GM23338 (cell line): ENCODE results near the gene SOAT2. TPM values are rescaled to one million over a fixed set of nuclear protein-coding genes. Genes with fewer than 3 reads are reported as not detected.

Experiments used
- ATAC-seq: fragments of 200-7000 bp; cut with Tn5 transposase; 3 replicates; pipeline ENCODE4 v1.9.1; 2020
- DNase-seq: peaks from one replicate; pipeline ENCODE4 v3.0.0-alpha.2; 2015; ENCODE audit warnings: low spot score
- H2AFZ ChIP-seq: fragments of 200-600 bp; sonication (generic); 2 replicates; pipeline ENCODE4 v1.8.0; 2016; ENCODE audit warnings: antibody characterized with exemption, mild to moderate bottlenecking, moderate library complexity
- H3F3A ChIP-seq: fragments of 200-600 bp; sonication (generic); replicated peaks from 2 replicates; pipeline ENCODE4 v1.8.0; 2017; ENCODE audit warnings: antibody characterized with exemption, mixed run types, low read depth
- H3K27ac ChIP-seq: fragments of 200-600 bp; sonication (generic); 2 replicates; pipeline ENCODE4 v1.6.1; 2016; ENCODE audit warnings: low read depth
- H3K27me3 ChIP-seq: fragments of 200-600 bp; sonication (generic); 2 replicates; pipeline ENCODE4 v1.8.0; 2016; ENCODE audit warnings: mild to moderate bottlenecking, mixed run types, moderate library complexity; ENCODE audit not compliant: insufficient read depth
- H3K36me3 ChIP-seq: fragments of 200-600 bp; sonication (generic); 2 replicates; pipeline ENCODE4 v1.8.0; 2016; ENCODE audit warnings: mild to moderate bottlenecking; ENCODE audit not compliant: insufficient read depth
- H3K4me1 ChIP-seq: fragments of 200-600 bp; sonication (generic); 2 replicates; pipeline ENCODE4 v1.8.0; 2016; ENCODE audit warnings: mild to moderate bottlenecking, moderate library complexity; ENCODE audit not compliant: insufficient read depth
- H3K4me2 ChIP-seq: fragments of 200-600 bp; sonication (generic); 2 replicates; pipeline ENCODE4 v1.7.1; 2017; ENCODE audit warnings: mixed run types
- H3K4me3 ChIP-seq: fragments of 200-600 bp; sonication (generic); 2 replicates; pipeline ENCODE4 v1.6.1; 2016; ENCODE audit warnings: mixed run types
- H3K79me2 ChIP-seq: fragments of 200-600 bp; sonication (generic); replicated peaks from 2 replicates; pipeline ENCODE4 v1.8.0; 2017; ENCODE audit warnings: mild to moderate bottlenecking; ENCODE audit not compliant: insufficient read depth
- H3K9me2 ChIP-seq: fragments of 200-600 bp; sonication (generic); 2 replicates; pipeline ENCODE4 v1.8.0; 2017; ENCODE audit not compliant: insufficient read depth
- H4K20me1 ChIP-seq: fragments of 200-600 bp; sonication (generic); replicated peaks from 2 replicates; pipeline ENCODE4 v1.8.0; 2017; ENCODE audit warnings: mild to moderate bottlenecking; ENCODE audit not compliant: insufficient read depth
- H3K27ac Mint-ChIP-seq: 2 replicates; pipeline ENCODE4 v1.8.0; 2020; ENCODE audit warnings: inconsistent platforms, mild to moderate bottlenecking, moderate library complexity, mixed read lengths
- H3K27me3 Mint-ChIP-seq: 3 replicates; pipeline ENCODE4 v1.8.0; 2022; ENCODE audit warnings: low read depth, mild to moderate bottlenecking, moderate library complexity, mixed read lengths, inconsistent platforms; ENCODE audit not compliant: insufficient read depth, poor library complexity
- H3K36me3 Mint-ChIP-seq: 3 replicates; pipeline ENCODE4 v1.8.0; 2021; ENCODE audit warnings: low read depth, mild to moderate bottlenecking, inconsistent platforms, moderate library complexity, mixed read lengths
- H3K4me1 Mint-ChIP-seq: 3 replicates; pipeline ENCODE4 v1.8.0; 2020; ENCODE audit warnings: mild to moderate bottlenecking, inconsistent platforms, mixed read lengths
- H3K4me3 Mint-ChIP-seq: 3 replicates; pipeline ENCODE4 v1.8.0; 2021; ENCODE audit warnings: moderate library complexity, mild to moderate bottlenecking, inconsistent platforms, mixed read lengths
- H3K9me3 Mint-ChIP-seq: 3 replicates; pipeline ENCODE4 v1.8.0; 2020; ENCODE audit warnings: moderate library complexity, mild to moderate bottlenecking, inconsistent platforms, mixed read lengths
- CREB1 ChIP-seq: fragments of 250-450 bp; sonication (Bioruptor Pico); IDR thresholded peaks from 2 replicates; pipeline ENCODE4 v1.5.0; 2020; ENCODE audit warnings: low read depth, mild to moderate bottlenecking, moderate library complexity
- EZH2 ChIP-seq: fragments of 200-600 bp; sonication (generic); IDR thresholded peaks from one replicate; pipeline ENCODE4 v1.8.0; 2017; ENCODE audit warnings: antibody characterized with exemption, mild to moderate bottlenecking, low read depth; ENCODE audit not compliant: unreplicated experiment
- EZH2phosphoT487 ChIP-seq: fragments of 200-600 bp; sonication (generic); IDR thresholded peaks from one replicate; pipeline ENCODE4 v1.8.1; 2018; ENCODE audit warnings: antibody characterized with exemption; ENCODE audit not compliant: unreplicated experiment
- JUNB ChIP-seq: IDR thresholded peaks from one replicate; pipeline ENCODE4 v1.6.1; 2016; ENCODE audit warnings: antibody characterized with exemption; ENCODE audit not compliant: unreplicated experiment
- NANOG ChIP-seq: IDR thresholded peaks from 2 replicates; pipeline ENCODE4 v1.6.1; 2016; ENCODE audit warnings: antibody characterized with exemption, borderline replicate concordance
- POLR2AphosphoS5 ChIP-seq: IDR thresholded peaks from 2 replicates; pipeline ENCODE4 v1.6.1; 2016; ENCODE audit warnings: antibody characterized with exemption, low read depth
- STAT1 ChIP-seq: IDR thresholded peaks from one replicate; pipeline ENCODE4 v1.6.1; 2016; ENCODE audit warnings: antibody characterized with exemption; ENCODE audit not compliant: unreplicated experiment
- ZNF114 ChIP-seq: fragments of 250-450 bp; sonication (Bioruptor Pico); IDR thresholded peaks from 2 replicates; pipeline ENCODE4 v1.5.0; 2020; ENCODE audit warnings: mild to moderate bottlenecking, moderate library complexity
- ZNF331 ChIP-seq: fragments of 250-450 bp; sonication (Bioruptor Pico); IDR thresholded peaks from 2 replicates; pipeline ENCODE4 v1.5.0; 2020; ENCODE audit warnings: low read depth, mild to moderate bottlenecking, moderate library complexity
- polyA plus RNA-seq: library from polyadenylated mRNA; unstranded; fragments of >200 nt; fragmentation: Nextera tagmentation; extraction: Ambion mirVana; gene quantifications from 2 replicates; pipeline ENCODE4 v1.2.1, GENCODE V29; 2016
- total RNA-seq: library from RNA; depleted of rRNA; stranded (reverse); fragments of >200 nt; shearing (Covaris generic); gene quantifications from 2 replicates; pipeline ENCODE4 v1.2.3, GENCODE V29; 2014
- TF ChIP-seq, protein P1 (sequence below): fragments of 250-450 bp; sonication (Bioruptor Pico); IDR thresholded peaks from 2 replicates; pipeline ENCODE4 v1.5.0; 2020; ENCODE audit warnings: mild to moderate bottlenecking, moderate library complexity
- TF ChIP-seq, protein P2 (sequence below): IDR thresholded peaks from 2 replicates; pipeline ENCODE4 v1.6.1; 2016; ENCODE audit warnings: antibody characterized with exemption
- TF ChIP-seq, protein P3 (sequence below): IDR thresholded peaks from one replicate; pipeline ENCODE4 v1.6.1; 2018; ENCODE audit warnings: antibody characterized with exemption; ENCODE audit not compliant: unreplicated experiment
- TF ChIP-seq, protein P4 (sequence below), 2 experiments: fragments of 200-600 bp in 1 of 2; sonication (generic) in 1 of 2; conservative IDR thresholded peaks; 2 replicates each; pipeline versions ENCODE4 v1.5.1 to v1.6.1; 2016 to 2017; ENCODE audit warnings: antibody characterized with exemption in 2 of 2, low read depth in 2 of 2, mild to moderate bottlenecking in 2 of 2, moderate library complexity in 1 of 2

The SOAT2 gene
- total and polyA plus RNA-seq, 2 experiments from 2014 or later, result not detected

DNA sequence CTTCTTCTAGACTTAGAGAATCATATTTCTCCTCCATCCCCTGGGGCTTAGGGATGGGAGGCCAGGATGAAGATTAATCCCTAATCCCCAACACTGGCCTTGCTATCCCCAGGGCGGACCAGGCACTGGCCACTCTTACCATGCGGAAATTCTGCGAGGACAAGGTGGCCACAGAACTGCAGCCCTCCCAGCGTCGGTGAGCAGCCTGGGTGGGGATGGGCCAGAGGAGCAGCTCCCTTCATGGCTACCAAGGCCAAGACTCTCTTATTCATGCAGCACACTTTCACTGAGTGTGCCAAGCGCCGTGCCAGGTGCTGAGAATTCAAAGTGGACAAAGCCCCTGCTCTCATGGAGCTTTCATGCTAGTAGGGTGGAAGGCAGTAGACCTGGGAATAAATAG, 46.4 kb upstream of the SOAT2 start:
- Histone ChIP-seq H2AFZ (no peak overlapping the region), H4K20me1 (peaks cover 4% of the 10 kb centered on the region), H3K27ac (no peak overlapping the region), H3K4me1 (peaks cover 12% of the 10 kb centered on the region; the same call in 1 of the 2 replicates), H3K36me3 (no peaks in the 10 kb centered on the region), H3K4me2 (no peak overlapping the region), H3K4me3 (no peak overlapping the region), H3K27me3 (peaks cover 17% of the 10 kb centered on the region; the same call in 1 of the 2 replicates), H3K9me2 (no peaks in the 10 kb centered on the region), H3K79me2 (0 out of 2 replicates have a peak, but pooled peaks cover 2% of the 10 kb centered on the region), H3F3A (0 out of 2 replicates have a peak, but pooled peaks cover 9% of the 10 kb centered on the region)
- Mint-ChIP-seq H3K9me3 (no peaks in the 10 kb centered on the region; the same call in 2 of the 3 replicates), H3K4me1 (peaks cover 15% of the 10 kb centered on the region), H3K36me3 (peaks cover 7% of the 10 kb centered on the region), H3K4me3 (no peak overlapping the region; the same call in 2 of the 3 replicates), H3K27ac (no peak overlapping the region), H3K27me3 (peaks cover 18% of the 10 kb centered on the region)
- no peak for TF ChIP-seq EZH2phosphoT487
- no peak for TF ChIP-seq NANOG
- no peak for TF ChIP-seq EZH2
- TF ChIP-seq, protein P1, sequence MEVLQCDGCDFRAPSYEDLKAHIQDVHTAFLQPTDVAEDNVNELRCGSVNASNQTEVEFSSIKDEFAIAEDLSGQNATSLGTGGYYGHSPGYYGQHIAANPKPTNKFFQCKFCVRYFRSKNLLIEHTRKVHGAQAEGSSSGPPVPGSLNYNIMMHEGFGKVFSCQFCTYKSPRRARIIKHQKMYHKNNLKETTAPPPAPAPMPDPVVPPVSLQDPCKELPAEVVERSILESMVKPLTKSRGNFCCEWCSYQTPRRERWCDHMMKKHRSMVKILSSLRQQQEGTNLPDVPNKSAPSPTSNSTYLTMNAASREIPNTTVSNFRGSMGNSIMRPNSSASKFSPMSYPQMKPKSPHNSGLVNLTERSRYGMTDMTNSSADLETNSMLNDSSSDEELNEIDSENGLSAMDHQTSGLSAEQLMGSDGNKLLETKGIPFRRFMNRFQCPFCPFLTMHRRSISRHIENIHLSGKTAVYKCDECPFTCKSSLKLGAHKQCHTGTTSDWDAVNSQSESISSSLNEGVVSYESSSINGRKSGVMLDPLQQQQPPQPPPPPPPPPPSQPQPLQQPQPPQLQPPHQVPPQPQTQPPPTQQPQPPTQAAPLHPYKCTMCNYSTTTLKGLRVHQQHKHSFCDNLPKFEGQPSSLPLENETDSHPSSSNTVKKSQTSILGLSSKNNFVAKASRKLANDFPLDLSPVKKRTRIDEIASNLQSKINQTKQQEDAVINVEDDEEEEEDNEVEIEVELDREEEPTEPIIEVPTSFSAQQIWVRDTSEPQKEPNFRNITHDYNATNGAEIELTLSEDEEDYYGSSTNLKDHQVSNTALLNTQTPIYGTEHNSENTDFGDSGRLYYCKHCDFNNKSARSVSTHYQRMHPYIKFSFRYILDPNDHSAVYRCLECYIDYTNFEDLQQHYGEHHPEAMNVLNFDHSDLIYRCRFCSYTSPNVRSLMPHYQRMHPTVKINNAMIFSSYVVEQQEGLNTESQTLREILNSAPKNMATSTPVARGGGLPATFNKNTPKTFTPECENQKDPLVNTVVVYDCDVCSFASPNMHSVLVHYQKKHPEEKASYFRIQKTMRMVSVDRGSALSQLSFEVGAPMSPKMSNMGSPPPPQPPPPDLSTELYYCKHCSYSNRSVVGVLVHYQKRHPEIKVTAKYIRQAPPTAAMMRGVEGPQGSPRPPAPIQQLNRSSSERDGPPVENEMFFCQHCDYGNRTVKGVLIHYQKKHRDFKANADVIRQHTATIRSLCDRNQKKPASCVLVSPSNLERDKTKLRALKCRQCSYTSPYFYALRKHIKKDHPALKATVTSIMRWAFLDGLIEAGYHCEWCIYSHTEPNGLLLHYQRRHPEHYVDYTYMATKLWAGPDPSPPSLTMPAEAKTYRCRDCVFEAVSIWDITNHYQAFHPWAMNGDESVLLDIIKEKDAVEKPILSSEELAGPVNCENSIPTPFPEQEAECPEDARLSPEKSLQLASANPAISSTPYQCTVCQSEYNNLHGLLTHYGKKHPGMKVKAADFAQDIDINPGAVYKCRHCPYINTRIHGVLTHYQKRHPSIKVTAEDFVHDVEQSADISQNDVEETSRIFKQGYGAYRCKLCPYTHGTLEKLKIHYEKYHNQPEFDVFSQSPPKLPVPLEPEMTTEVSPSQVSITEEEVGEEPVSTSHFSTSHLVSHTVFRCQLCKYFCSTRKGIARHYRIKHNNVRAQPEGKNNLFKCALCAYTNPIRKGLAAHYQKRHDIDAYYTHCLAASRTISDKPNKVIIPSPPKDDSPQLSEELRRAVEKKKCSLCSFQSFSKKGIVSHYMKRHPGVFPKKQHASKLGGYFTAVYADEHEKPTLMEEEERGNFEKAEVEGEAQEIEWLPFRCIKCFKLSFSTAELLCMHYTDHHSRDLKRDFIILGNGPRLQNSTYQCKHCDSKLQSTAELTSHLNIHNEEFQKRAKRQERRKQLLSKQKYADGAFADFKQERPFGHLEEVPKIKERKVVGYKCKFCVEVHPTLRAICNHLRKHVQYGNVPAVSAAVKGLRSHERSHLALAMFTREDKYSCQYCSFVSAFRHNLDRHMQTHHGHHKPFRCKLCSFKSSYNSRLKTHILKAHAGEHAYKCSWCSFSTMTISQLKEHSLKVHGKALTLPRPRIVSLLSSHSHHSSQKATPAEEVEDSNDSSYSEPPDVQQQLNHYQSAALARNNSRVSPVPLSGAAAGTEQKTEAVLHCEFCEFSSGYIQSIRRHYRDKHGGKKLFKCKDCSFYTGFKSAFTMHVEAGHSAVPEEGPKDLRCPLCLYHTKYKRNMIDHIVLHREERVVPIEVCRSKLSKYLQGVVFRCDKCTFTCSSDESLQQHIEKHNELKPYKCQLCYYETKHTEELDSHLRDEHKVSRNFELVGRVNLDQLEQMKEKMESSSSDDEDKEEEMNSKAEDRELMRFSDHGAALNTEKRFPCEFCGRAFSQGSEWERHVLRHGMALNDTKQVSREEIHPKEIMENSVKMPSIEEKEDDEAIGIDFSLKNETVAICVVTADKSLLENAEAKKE (CRISPR knock-in tag), result no peak
- no peak for TF ChIP-seq CREB1 (CRISPR knock-in tag)
- no peak for TF ChIP-seq ZNF114 (CRISPR knock-in tag)
- no peak for TF ChIP-seq STAT1
- TF ChIP-seq ZNF331 (CRISPR knock-in tag), result no peak
- TF ChIP-seq, protein P2, sequence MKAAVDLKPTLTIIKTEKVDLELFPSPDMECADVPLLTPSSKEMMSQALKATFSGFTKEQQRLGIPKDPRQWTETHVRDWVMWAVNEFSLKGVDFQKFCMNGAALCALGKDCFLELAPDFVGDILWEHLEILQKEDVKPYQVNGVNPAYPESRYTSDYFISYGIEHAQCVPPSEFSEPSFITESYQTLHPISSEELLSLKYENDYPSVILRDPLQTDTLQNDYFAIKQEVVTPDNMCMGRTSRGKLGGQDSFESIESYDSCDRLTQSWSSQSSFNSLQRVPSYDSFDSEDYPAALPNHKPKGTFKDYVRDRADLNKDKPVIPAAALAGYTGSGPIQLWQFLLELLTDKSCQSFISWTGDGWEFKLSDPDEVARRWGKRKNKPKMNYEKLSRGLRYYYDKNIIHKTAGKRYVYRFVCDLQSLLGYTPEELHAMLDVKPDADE, result no peak
- no peak for TF ChIP-seq POLR2AphosphoS5
- TF ChIP-seq, protein P3, sequence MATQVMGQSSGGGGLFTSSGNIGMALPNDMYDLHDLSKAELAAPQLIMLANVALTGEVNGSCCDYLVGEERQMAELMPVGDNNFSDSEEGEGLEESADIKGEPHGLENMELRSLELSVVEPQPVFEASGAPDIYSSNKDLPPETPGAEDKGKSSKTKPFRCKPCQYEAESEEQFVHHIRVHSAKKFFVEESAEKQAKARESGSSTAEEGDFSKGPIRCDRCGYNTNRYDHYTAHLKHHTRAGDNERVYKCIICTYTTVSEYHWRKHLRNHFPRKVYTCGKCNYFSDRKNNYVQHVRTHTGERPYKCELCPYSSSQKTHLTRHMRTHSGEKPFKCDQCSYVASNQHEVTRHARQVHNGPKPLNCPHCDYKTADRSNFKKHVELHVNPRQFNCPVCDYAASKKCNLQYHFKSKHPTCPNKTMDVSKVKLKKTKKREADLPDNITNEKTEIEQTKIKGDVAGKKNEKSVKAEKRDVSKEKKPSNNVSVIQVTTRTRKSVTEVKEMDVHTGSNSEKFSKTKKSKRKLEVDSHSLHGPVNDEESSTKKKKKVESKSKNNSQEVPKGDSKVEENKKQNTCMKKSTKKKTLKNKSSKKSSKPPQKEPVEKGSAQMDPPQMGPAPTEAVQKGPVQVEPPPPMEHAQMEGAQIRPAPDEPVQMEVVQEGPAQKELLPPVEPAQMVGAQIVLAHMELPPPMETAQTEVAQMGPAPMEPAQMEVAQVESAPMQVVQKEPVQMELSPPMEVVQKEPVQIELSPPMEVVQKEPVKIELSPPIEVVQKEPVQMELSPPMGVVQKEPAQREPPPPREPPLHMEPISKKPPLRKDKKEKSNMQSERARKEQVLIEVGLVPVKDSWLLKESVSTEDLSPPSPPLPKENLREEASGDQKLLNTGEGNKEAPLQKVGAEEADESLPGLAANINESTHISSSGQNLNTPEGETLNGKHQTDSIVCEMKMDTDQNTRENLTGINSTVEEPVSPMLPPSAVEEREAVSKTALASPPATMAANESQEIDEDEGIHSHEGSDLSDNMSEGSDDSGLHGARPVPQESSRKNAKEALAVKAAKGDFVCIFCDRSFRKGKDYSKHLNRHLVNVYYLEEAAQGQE, result no peak
- no peak for TF ChIP-seq JUNB
- TF ChIP-seq, protein P4, sequence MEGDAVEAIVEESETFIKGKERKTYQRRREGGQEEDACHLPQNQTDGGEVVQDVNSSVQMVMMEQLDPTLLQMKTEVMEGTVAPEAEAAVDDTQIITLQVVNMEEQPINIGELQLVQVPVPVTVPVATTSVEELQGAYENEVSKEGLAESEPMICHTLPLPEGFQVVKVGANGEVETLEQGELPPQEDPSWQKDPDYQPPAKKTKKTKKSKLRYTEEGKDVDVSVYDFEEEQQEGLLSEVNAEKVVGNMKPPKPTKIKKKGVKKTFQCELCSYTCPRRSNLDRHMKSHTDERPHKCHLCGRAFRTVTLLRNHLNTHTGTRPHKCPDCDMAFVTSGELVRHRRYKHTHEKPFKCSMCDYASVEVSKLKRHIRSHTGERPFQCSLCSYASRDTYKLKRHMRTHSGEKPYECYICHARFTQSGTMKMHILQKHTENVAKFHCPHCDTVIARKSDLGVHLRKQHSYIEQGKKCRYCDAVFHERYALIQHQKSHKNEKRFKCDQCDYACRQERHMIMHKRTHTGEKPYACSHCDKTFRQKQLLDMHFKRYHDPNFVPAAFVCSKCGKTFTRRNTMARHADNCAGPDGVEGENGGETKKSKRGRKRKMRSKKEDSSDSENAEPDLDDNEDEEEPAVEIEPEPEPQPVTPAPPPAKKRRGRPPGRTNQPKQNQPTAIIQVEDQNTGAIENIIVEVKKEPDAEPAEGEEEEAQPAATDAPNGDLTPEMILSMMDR (conservative IDR thresholded peaks at IDR 0.05; ENCODE audit: low read depth in 2 of 2), result no peak
- DNase-seq, result no peak
- no peak for ATAC-seq
